ENCODE data around the gene CLEC17A.
A peak's percentile ranks its signal among the peaks of the same experiment; 100 is the strongest.
"Not testable (repeated sequence)": the region's sequence is repeated elsewhere in the genome, so short reads cannot be mapped to it uniquely, and the experiment has no call there.

CLEC17A gene

GRCh38 chr19:14584372-14584771 is 1.5 kb downstream of the CLEC17A start:
- DNase-seq = not testable (repeated sequence)

- peak; percentile 41 to 72 for DNase-seq
Measured at GRCh38 chr19:14585187-14585586, 2.3 kb downstream of the CLEC17A start.

- DNase-seq = peak; percentile 13 to 41
Measured at GRCh38 chr19:14589433-14589832, 6.5 kb downstream of the CLEC17A start.

GRCh38 chr19:14595558-14595957 is 12.7 kb downstream of the CLEC17A start:
- no peak for DNase-seq

- no peak for DNase-seq
Measured at GRCh38 chr19:14599548-14600147, 16.8 kb downstream of the CLEC17A start.

GRCh38 chr19:14603990-14604387 is 21.1 kb downstream of the CLEC17A start:
- DNase-seq = no peak

- DNase-seq = no peak
Measured at GRCh38 chr19:14606627-14607026, 23.7 kb downstream of the CLEC17A start.

- DNase-seq = no peak
Measured at GRCh38 chr19:14611051-14611450, 28.2 kb downstream of the CLEC17A start.

- not testable (repeated sequence) for DNase-seq
Measured at GRCh38 chr19:14612242-14612641, 29.4 kb downstream of the CLEC17A start.

- no peak for DNase-seq
Measured at GRCh38 chr19:14612657-14613056, 29.8 kb downstream of the CLEC17A start.

- not testable (repeated sequence) for DNase-seq
Measured at GRCh38 chr19:14613399-14614098, 30.7 kb downstream of the CLEC17A start.

- DNase-seq = peak; percentile 95 to 96
Measured at GRCh38 chr19:14614099-14614412, 31.2 kb downstream of the CLEC17A start.

- DNase-seq = no peak
Measured at GRCh38 chr19:14615623-14616022, 32.7 kb downstream of the CLEC17A start.

- peak; percentile 84 to 97 for DNase-seq
Measured at GRCh38 chr19:14616407-14616806, 33.5 kb downstream of the CLEC17A start.

- DNase-seq = no peak
Measured at GRCh38 chr19:14619404-14619803, 36.5 kb downstream of the CLEC17A start.

- not testable (repeated sequence) for DNase-seq
Measured at GRCh38 chr19:14624491-14624890, 41.6 kb downstream of the CLEC17A start.

GRCh38 chr19:14629557-14629956 is 46.7 kb downstream of the CLEC17A start:
- no peak for DNase-seq

GRCh38 chr19:14632286-14632685 is 49.4 kb downstream of the CLEC17A start:
- DNase-seq = peak; percentile 44 to 65

- DNase-seq = no peak
Measured at GRCh38 chr19:14639536-14640277, 56.8 kb downstream of the CLEC17A start.

GRCh38 chr19:14648506-14648905 is 65.6 kb downstream of the CLEC17A start:
- DNase-seq = no peak

GRCh38 chr19:14649020-14649419 is 66.1 kb downstream of the CLEC17A start:
- DNase-seq = no peak

GRCh38 chr19:14650161-14650560 is 67.3 kb downstream of the CLEC17A start:
- DNase-seq = no peak

GRCh38 chr19:14654786-14655560 is 72.1 kb downstream of the CLEC17A start:
- peak in 1 of 2 donors; percentile 22 for DNase-seq
